Measurements from ENCODE around the gene NAALADL2.

Gene NAALADL2

DNA sequence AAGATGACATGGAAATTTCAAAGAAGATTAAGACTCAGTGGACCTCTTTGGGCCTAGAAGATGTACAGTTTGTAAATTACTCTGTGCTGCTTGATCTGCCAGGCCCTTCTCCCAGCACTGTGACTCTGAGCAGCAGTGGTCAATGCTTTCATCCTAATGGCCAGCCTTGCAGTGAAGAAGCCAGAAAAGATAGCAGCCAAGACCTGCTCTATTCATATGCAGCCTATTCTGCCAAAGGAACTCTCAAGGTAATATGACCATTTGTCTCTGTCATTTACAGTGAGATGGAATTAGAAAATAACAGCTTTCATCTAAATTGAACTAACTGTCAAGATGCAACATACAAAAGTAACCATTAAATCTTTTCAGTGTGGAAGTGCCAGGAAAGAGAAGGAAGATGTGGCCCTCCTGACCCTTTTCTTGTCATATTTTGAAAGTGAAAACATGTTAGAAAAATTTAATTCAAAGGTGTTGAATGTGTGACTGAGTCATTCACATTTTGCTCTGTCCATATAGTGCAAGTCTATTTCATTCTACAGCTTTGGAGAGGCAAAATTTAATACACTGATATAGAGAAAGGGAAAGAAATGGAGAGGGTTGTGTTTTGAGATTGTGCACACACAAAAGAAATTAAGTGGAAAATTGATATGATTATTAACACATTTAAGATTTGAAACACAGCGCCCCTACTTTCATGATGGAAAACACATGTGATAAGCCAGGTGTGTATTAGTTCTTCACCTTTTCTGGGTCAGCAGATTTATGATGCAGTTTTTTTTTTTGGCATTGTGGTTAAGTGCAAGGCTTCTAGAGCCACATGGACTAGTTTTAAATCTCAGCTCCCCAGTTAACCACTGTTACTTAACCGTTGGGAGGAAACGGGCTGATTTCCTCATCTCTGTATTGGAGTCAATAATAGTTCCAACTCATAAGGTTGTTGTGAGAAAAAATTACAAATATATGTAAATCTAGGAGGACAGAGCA is 375.1 kb downstream of the NAALADL2 start:
- no peak overlapping the region for H3K27ac Mint-ChIP-seq
- no peak overlapping the region for H3K4me3 Mint-ChIP-seq

DNA sequence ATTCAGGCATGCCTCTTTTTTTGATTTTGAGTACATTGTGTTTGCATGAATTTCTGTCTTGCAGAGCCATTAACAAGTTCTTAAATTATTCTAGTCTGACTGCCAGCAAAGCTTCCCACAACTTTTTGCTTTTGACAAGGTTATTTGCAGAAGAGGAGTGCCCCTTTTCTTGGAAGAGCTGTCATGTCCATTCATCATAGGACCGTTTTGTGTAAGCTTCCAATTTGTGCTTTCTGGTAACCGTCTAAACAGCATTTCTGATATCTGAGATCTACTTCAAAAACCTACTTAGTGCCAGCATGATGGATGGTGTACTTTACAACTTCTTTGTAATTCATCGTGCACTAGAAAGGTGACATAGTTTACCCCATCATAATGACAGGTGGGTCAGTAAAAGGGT is 379.7 kb downstream of the NAALADL2 start:
- H3K9me3 Mint-ChIP-seq = no peaks in the 10 kb centered on the region
- H3K27me3 Mint-ChIP-seq = no peaks in the 10 kb centered on the region
- no peak overlapping the region for H3K4me3 Mint-ChIP-seq
- no peaks in the 10 kb centered on the region for H3K4me1 Mint-ChIP-seq (ENCODE audit: low read depth)
- no peak overlapping the region for H3K27ac Mint-ChIP-seq
- no peaks in the 10 kb centered on the region for H3K36me3 Mint-ChIP-seq (ENCODE audit: low read depth)

More for the DNA sequence above, 375.1 kb downstream of the NAALADL2 start:
- Mint-ChIP-seq H3K9me3 (no peaks in the 10 kb centered on the region), H3K27me3 (no peaks in the 10 kb centered on the region), H3K36me3 (ENCODE audit: low read depth) (no peaks in the 10 kb centered on the region), H3K4me1 (ENCODE audit: low read depth) (no peaks in the 10 kb centered on the region)

- no peaks in the 10 kb centered on the region for H3K27me3 Mint-ChIP-seq
Measured at GRCh38 chr3:175240921-175241320, 381.8 kb downstream of the NAALADL2 start.

GRCh38 chr3:175242243-175242642 is 383.1 kb downstream of the NAALADL2 start:
- no peaks in the 10 kb centered on the region for H3K27me3 Mint-ChIP-seq
- no peaks in the 10 kb centered on the region for H3K4me1 Mint-ChIP-seq (ENCODE audit: low read depth)
- H3K9me3 Mint-ChIP-seq = no peaks in the 10 kb centered on the region
- H3K27ac Mint-ChIP-seq = no peak overlapping the region
- H3K36me3 Mint-ChIP-seq (ENCODE audit: low read depth) = no peaks in the 10 kb centered on the region
- H3K4me3 Mint-ChIP-seq = no peak overlapping the region

More at GRCh38 chr3:175240921-175241320, 381.8 kb downstream of the NAALADL2 start:
- Mint-ChIP-seq H3K4me1 (ENCODE audit: low read depth) (no peaks in the 10 kb centered on the region), H3K9me3 (no peaks in the 10 kb centered on the region), H3K4me3 (no peak overlapping the region), H3K36me3 (ENCODE audit: low read depth) (no peaks in the 10 kb centered on the region), H3K27ac (no peak overlapping the region)

DNA sequence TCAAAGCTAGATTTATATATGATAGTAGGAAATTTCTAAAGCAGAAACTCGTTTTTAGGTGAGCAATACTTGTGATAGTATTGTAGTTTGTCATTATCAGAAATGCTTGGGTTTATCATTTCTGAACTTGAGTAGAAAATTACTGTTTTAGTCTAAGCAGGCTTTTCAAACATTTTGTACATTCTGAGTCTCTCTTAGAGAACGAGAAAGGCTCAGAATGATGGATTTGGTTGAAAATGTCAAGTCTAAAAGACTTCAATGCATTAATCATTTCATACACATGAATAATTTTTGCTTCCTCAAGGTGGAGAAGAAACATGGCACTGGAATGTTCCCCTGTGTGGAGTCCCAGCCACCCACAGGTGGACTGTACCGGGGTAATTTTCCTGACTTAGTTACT is 387.1 kb downstream of the NAALADL2 start:
- Mint-ChIP-seq H3K27ac (no peak overlapping the region), H3K36me3 (ENCODE audit: low read depth) (no peaks in the 10 kb centered on the region), H3K4me3 (no peak overlapping the region), H3K9me3 (no peaks in the 10 kb centered on the region), H3K27me3 (no peaks in the 10 kb centered on the region), H3K4me1 (ENCODE audit: low read depth) (no peaks in the 10 kb centered on the region)

- Mint-ChIP-seq H3K27ac (no peak overlapping the region), H3K27me3 (no peaks in the 10 kb centered on the region), H3K4me3 (no peak overlapping the region), H3K36me3 (ENCODE audit: low read depth) (no peaks in the 10 kb centered on the region), H3K9me3 (no peaks in the 10 kb centered on the region), H3K4me1 (ENCODE audit: low read depth) (no peaks in the 10 kb centered on the region)
Measured at GRCh38 chr3:175246766-175247165, 387.6 kb downstream of the NAALADL2 start.

GRCh38 chr3:175247629-175248028 is 388.5 kb downstream of the NAALADL2 start:
- H3K4me3 Mint-ChIP-seq = no peak overlapping the region
- H3K27ac Mint-ChIP-seq = no peak overlapping the region
- H3K4me1 Mint-ChIP-seq (ENCODE audit: low read depth) = no peaks in the 10 kb centered on the region

DNA sequence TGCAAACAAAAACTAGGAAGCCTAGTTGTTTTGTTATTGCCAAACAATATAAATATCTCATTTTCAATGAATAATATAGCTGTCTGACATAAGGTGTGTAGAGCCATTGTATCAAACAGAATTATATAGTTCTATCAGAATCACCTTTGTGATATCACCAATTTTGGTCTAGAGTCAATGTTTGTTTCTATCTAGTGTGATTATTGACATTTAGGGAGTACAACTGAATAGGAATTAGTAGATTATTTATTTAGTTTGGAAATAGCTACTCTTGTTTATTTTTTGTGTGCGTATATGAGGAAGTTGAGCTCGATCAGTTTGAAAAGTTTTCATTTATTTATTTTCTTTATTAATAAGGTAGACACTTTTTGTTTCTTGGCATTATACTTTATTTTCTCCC is 389.7 kb downstream of the NAALADL2 start:
- Mint-ChIP-seq H3K27ac (no peak overlapping the region), H3K4me3 (no peak overlapping the region), H3K4me1 (ENCODE audit: low read depth) (no peaks in the 10 kb centered on the region), H3K9me3 (no peaks in the 10 kb centered on the region), H3K27me3 (no peaks in the 10 kb centered on the region), H3K36me3 (ENCODE audit: low read depth) (no peaks in the 10 kb centered on the region)

More at GRCh38 chr3:175247629-175248028, 388.5 kb downstream of the NAALADL2 start:
- Mint-ChIP-seq H3K9me3 (no peaks in the 10 kb centered on the region), H3K27me3 (no peaks in the 10 kb centered on the region), H3K36me3 (ENCODE audit: low read depth) (no peaks in the 10 kb centered on the region)

- Mint-ChIP-seq H3K27me3 (no peaks in the 10 kb centered on the region), H3K4me1 (ENCODE audit: low read depth) (no peaks in the 10 kb centered on the region), H3K36me3 (ENCODE audit: low read depth) (no peaks in the 10 kb centered on the region), H3K9me3 (peaks cover 4% of the 10 kb centered on the region), H3K4me3 (no peak overlapping the region), H3K27ac (no peak overlapping the region)
Measured at GRCh38 chr3:175255698-175256097, 396.6 kb downstream of the NAALADL2 start.

DNA sequence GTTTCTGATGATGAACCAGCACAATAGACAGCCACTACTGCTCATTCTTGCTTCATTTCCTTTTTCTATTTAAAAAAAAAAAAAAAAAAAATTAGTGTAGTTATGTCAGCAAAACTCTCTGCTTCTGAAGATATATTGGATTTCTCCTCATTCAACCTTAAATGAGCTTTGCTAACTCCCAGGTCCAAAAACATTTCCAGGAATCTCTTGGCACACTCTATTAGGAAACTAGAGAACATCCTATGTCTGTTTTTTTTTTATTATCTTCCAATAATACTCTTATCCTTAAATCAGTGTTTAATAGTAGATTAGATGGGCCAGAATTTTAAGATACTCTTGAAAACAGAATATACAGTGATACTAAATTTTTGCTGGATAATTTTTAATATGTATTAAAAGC is 398.0 kb downstream of the NAALADL2 start:
- no peaks in the 10 kb centered on the region for H3K4me1 Mint-ChIP-seq (ENCODE audit: low read depth)
- no peaks in the 10 kb centered on the region for H3K27me3 Mint-ChIP-seq
- no peak overlapping the region for H3K27ac Mint-ChIP-seq
- H3K4me3 Mint-ChIP-seq = no peak overlapping the region
- H3K36me3 Mint-ChIP-seq (ENCODE audit: low read depth) = no peaks in the 10 kb centered on the region
- peaks cover 4% of the 10 kb centered on the region for H3K9me3 Mint-ChIP-seq

DNA sequence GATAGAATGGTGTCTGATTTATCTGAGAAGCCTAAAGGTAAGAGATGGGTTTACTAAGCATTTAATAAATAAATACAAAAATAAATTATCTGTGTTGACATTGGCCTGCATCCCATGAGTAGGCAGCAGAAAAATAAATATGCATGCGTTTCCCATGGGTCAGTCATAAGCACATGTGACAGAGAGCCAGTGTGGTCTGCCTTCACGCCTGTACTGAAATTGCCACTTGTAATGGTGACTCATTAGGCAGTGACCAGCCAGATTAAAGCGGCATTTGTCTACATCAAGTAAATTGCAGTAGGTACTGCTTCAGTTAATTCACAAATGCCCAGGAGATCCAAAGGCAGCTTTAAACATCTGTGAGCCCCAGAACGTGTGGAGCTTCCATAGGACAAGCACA is 399.6 kb downstream of the NAALADL2 start:
- no peaks in the 10 kb centered on the region for H3K36me3 Mint-ChIP-seq (ENCODE audit: low read depth)
- peaks cover 4% of the 10 kb centered on the region for H3K9me3 Mint-ChIP-seq
- H3K4me1 Mint-ChIP-seq (ENCODE audit: low read depth) = no peaks in the 10 kb centered on the region
- H3K27me3 Mint-ChIP-seq = no peaks in the 10 kb centered on the region
- no peak overlapping the region for H3K4me3 Mint-ChIP-seq
- H3K27ac Mint-ChIP-seq = no peak overlapping the region

- Mint-ChIP-seq H3K4me3 (no peak overlapping the region), H3K9me3 (peaks cover 4% of the 10 kb centered on the region), H3K27me3 (no peaks in the 10 kb centered on the region), H3K4me1 (ENCODE audit: low read depth) (no peaks in the 10 kb centered on the region), H3K27ac (no peak overlapping the region), H3K36me3 (ENCODE audit: low read depth) (no peaks in the 10 kb centered on the region)
Measured at GRCh38 chr3:175260145-175260794, 401.1 kb downstream of the NAALADL2 start.

DNA sequence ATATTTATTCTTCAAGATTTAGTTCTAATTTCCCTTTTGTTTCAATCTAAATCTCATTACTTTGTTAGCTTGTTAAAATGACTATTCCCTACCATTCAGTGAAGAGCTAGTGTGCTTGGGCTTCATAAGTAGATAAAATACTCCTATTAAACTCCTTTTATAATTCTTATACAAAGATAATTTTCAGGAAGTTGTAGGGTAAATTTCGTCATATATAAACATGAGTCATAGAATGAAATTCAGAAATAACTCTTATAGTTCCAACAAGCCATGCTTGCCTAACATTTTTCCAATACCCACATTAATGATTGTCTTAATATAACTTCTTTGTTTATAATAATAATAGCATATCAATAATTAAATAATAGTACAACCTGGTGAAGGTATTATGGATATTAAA is 407.3 kb downstream of the NAALADL2 start:
- no peak overlapping the region for H3K4me3 Mint-ChIP-seq
- no peaks in the 10 kb centered on the region for H3K36me3 Mint-ChIP-seq (ENCODE audit: low read depth)
- H3K4me1 Mint-ChIP-seq (ENCODE audit: low read depth) = no peaks in the 10 kb centered on the region
- H3K9me3 Mint-ChIP-seq = no peaks in the 10 kb centered on the region
- H3K27ac Mint-ChIP-seq = no peak overlapping the region
- no peaks in the 10 kb centered on the region for H3K27me3 Mint-ChIP-seq

- Mint-ChIP-seq H3K27ac (no peak overlapping the region), H3K4me1 (ENCODE audit: low read depth) (no peaks in the 10 kb centered on the region), H3K36me3 (ENCODE audit: low read depth) (no peaks in the 10 kb centered on the region), H3K27me3 (no peaks in the 10 kb centered on the region), H3K9me3 (no peaks in the 10 kb centered on the region), H3K4me3 (no peak overlapping the region)
Measured at GRCh38 chr3:175267121-175267531, 408.0 kb downstream of the NAALADL2 start.

DNA sequence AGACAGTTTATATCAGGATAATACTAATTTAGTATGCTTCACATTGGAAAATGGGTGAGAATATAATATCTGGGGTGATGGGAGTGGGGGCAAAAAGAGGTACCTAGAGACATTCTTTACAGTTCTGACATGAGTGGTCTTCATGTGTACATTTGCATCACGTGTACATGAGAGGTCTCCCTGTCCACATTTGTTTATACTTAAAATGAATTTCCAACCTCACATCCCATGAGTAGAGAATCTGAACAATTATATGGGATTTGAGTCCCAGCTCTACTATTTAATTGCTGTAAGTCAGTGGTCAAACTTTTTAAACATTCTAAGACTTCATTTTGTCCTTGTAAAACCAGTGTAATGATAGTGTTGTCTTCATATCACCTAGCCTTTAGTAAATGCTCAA is 408.4 kb downstream of the NAALADL2 start:
- no peak overlapping the region for H3K4me3 Mint-ChIP-seq
- H3K36me3 Mint-ChIP-seq (ENCODE audit: low read depth) = no peaks in the 10 kb centered on the region
- H3K27me3 Mint-ChIP-seq = no peaks in the 10 kb centered on the region
- H3K9me3 Mint-ChIP-seq = no peaks in the 10 kb centered on the region
- no peak overlapping the region for H3K27ac Mint-ChIP-seq
- no peaks in the 10 kb centered on the region for H3K4me1 Mint-ChIP-seq (ENCODE audit: low read depth)

All from stimulated activated naive CD8-positive, alpha-beta T cell treated with anti-CD3 and anti-CD28 coated beads, Interleukin-15, Interleukin-2, amounts not matched to agents 100 ng/mL and 50 ng/mL, for 24 hours (primary cell).